GM21619 (cell line): ENCODE results near the gene DOHH.

Experiments
- ATAC-seq: cut with Tn5 transposase; IDR thresholded peaks from one replicate; pipeline ENCODE4 v1.9.1; 2021; ENCODE audit not compliant: unreplicated experiment

The DOHH gene

DNA sequence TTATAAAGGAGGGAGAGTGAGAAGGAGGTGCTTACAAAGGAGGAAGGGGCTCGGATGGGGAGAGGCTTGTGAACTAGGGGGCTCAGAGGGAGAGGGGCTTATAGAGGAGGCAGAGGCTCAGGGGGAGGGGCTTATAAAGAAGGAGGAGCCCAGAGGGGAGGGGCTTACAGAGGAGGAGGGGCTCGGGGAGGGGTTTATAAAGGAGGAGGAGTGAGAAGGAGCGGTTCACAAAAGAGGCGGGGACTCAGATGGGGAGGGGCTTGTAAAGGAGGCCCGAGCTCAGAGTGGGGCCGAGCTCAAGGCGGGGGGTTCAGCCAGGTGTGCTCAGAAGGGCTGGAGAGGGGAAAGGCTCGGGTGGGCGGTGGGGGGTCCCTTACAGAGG lies 20.6 kb downstream of the DOHH start:
- ATAC-seq = no peak

DNA sequence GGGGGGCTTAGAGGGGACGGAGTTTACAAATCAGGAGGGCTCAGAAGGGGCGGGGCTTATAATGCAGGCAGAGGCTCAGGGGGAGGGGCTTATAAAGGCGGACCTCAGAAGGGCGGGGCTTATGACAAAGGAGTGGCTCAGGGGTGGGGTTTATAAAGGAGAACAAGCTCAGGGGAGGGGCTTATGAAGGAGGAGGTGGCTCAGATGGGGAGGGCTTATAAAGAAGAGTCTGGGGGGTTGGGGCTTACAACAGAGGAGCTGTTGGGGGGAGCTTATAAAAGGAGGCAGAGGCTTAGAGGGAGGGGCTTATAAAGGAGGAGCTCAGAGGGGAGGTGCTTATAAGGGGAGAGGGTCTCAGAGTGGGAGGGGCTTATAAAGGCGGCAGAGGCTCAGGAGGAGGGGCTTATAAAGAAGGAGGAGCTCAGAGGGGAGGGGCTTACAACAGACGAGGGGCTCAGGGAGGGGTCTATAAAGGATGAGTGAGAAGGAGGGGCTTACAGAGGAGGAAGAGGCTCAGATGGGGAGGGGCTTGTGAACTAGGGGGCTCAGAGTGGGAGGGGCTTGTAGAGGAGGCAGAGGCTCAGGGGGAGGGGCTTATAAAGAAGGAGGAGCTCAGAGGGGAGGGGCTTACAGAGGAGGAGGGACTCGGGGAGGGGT lies 21.2 kb downstream of the DOHH start:
- no peak for ATAC-seq

DNA sequence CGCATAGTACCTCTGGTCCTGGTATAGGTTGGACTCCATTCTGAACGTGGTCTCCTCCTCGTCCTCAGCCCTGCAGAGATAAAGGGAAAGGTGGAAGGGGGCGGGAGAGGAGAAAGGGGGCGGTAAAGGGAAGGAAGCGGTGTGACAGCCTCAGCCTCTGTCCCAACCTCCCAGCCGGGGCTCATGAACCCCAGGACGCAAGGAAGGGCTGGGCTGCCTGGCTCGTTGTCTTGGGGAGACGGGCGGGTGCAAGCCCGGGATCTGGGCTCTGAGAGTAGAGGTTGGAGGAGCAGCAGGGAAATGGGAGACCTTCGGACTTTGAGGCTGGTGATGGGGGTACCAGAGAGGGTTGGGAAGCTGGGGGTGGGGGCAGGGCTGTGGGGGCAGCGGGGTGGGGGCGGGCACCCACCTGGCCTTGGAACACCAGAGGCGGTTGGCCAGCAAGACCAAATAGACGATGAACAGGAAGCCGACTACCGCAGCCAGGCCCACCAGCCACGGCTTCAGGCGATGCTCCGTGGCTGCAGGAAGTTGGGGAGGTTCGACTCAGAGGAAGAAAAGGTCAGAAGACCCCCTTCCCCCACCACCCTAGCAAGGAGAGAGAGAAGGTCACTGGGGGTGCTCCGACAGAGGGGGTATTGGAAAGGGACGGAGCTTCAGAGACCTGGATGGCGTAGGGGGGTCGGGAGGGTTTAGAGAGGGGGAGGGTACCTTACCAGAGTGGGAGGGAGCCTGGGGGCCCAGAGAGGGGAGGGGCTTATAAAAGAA lies 21.9 kb downstream of the DOHH start:
- ATAC-seq = no peak

DNA sequence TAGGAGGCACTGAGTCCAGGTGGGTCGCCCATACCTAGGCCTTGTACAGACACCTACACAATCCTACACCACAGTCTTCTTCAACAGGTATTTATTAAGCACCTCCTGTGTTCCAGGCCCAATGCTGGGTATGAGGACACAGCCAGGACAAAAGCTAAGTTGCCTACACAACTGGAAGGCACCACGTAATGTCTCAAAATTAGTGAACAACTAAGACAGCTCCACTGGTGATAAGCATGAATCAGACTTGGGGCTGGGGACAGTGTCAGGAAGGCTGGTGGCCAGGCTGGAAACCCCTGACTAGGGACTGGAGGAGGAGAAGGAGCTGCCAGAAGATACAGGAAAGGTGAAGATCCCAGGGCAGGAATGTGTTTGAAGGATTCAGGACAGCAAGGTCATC lies 22.5 kb downstream of the DOHH start:
- ATAC-seq = no peak

DNA sequence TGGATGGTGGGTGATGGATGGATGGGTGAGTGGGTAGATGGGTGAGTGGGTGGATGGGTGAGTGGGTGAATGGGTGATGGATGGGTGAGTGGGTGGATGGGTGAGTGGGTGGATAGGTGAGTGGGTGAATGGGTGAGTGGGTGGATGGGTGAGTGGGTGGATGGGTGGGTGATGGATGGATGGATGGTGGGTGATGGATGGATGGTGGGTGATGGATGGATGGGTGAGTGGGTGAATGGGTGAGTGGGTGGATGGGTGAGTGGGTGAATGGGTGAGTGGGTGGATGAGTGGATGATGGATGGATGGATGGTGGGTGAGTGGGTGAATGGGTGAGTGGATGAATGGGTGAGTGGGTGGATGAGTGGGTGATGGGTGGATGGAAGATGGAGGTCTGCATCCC lies 23.0 kb downstream of the DOHH start:
- ATAC-seq = no peak

DNA sequence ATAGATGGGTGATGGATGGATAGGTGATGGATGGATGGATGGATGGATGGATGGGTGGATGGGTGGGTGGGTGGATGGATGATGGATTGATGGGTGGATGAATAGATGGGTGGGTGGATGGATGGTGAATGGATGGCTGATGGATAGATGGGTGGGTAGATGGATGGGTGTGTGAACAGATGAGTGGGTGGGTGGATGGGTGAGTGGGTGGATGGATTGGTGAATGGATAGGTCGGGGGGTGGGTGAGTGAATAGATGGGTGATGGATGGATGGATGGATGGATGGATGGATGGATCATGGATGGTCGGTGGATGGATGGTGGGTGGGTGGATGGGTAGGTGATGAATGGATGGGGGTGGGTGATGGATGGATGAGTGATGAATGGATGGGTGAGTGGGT lies 23.6 kb downstream of the DOHH start:
- no peak for ATAC-seq

DNA sequence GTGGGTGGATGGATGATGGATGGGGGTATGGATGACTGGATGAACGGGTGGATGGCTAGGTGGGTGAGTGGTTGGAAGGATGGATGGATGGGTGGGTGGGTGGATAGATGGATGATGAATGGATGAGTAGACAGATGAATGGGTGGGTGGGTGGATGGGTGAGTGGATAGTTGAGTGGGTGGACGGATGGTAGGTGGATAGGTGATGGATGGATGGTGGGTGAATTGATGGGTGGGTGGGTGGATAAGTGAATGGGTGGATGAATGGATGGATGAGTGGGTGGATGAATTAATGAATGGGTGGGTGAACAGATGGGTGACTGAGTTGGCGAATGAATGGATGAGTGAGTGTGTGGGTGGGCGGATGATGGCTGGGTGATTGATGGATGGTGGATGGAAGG lies 25.0 kb downstream of the DOHH start:
- ATAC-seq = no peak

DNA sequence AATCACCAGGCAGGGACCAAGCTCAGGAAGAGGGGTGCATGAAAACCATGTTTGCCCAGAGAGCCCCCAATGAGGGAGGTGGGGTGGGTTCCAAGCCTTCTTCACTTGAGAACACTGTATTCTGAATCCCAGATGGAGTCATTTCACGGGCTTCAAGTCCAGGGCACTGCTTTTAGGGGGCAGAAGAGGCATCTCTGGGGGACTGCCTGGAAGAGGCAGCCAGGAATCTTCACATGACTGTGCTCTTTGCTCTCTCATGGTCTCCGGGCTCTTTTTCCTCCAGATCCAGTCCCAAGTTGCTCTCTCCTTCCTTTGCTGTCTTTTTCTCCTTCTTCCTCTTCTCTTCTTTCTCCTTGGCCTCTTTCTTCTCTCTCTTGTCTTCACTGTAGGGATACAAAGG lies 25.9 kb downstream of the DOHH start:
- no peak for ATAC-seq

DNA sequence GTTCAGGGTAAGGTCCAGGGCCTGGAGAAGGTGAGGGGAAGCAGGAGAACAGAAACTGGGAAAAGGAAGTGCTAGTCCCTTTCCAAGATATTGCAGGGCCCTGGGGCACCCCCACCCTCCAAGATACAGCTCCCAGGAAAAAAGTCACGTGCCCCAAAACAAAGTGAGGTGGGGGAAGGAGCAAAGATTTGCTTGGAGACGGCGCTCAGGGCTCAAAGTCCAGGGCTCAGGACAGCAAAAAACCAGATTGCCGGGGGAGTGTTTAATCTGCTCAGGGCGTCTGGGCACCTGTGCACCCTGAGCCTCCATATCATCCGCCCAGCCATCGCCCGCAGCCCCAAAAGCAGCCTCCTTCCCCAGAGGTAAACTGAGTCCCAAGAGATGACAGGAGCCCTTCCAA lies 26.5 kb downstream of the DOHH start:
- ATAC-seq = no peak

DNA sequence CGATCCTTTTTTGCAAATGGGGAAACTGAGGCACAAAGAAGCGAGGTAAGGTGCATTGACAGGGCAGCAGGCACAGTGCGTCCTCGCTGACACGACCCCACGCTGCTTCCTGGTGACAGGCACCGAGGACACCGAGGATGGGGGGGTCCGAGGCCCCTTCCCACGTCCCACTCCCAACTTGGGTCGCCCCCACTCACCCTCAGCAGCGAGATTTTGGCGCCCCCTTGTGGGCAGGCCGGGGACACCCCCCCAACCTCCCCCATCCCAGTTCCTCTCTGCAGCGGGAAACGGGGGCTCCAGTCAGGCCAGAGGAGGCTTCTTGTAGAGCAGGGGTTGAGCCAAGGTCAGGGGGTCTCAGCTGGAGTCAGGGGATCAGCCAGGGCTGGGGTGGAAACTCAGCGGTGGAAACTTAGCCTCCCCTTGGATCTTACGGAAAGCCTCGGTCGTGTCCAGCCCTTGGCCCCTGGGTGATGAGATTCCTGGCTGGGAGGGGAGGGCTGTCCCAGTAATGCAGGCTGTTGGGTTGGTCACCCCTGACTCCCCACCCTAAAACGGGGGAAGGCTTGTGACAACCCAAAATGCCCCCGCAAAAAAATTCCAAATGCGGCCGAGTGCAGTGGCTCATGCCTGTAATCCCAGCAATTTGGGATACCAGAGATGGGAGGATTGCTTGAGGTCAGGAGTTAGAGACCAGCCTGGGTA lies 28.4 kb downstream of the DOHH start:
- ATAC-seq = no peak

DNA sequence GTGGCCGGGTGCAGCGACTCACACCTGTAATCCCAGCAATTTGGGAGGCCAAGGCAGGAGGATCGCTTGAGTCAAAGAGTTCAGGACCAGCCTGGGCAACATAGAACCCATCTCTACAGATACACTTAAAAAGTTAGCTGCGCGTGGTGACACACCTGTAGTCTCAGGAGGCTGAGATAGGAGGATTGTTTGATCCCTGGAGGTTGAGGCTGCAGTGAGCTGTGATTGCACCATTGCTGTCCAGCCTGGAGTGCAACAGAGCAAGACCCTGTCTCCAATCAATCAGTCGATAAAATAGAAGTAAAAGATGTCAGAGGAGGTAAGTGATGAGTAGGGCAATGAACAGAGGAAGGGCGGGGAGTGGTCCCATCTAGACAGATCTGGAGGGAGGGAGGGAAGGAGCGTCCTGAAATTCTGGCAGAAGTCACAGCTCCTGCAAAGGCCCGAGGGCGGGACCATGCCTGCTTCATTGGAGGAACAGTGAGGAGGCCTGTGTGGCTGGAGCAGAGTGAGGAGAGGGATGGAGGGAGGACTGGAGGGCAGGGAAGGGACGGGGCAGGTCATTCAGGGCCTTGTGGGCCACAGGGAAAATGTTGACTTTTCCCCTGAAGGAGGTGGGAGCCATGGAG lies 29.9 kb downstream of the DOHH start:
- no peak for ATAC-seq

DNA sequence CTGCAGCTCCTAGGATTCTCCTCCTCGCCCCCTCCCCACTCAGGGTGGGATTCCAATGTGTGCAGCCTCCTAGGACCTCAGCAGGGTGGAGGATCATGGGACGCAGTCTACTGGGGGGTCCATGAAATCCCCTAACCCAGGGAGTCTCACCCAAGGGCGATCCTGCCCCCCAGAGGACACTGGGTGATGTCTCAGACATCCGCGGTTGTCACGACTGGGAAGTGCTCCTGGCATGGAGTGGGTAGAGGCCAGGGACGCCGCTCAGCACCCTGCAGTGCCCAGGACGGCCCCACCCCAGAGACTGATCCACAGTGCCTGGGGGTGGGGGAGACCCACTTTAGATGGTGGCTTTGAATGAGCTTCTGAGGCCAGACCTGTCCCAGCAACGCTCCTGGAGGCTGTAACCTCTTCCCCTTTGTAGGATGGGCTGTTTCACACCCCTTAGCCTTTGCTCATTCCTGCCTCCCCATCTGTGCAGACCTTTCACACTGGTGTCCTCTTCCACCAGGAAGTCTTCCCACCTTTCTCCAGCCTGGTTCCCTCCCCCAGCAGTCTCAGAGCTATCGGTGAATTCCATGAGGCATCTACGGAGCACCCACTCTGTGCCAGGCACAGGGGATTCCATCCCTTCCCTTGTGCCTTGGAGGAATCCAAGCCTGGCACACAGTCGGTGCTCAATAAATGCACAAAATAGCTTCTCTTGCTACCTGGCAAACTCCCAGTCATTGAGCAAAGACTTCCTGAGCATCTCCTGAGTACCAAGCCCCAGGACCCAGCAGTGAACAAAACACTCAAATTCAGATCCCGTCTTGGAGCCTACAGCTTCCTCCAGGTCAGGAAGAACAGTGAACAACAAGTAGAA lies 30.6 kb downstream of the DOHH start:
- no peak for ATAC-seq

DNA sequence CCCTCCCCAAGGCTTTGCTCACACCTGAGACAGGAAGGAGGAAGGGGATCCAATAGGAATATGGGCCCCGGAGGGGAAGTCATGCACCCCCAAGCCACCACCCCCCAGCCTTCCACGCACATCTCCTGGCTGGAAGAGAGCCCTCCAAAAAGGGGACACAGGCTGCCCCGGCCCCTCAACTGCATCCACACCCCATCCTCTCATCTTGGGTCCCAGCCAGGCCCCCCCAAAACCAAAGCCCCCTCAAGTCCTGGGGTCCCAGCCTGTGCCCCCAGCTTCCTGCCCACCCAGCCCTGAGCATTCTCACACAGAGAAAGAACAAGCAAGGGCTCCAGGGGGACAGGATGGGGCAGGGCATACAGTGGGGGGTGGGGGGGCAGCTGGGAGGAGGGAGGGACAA lies 32.3 kb downstream of the DOHH start:
- no peak for ATAC-seq

DNA sequence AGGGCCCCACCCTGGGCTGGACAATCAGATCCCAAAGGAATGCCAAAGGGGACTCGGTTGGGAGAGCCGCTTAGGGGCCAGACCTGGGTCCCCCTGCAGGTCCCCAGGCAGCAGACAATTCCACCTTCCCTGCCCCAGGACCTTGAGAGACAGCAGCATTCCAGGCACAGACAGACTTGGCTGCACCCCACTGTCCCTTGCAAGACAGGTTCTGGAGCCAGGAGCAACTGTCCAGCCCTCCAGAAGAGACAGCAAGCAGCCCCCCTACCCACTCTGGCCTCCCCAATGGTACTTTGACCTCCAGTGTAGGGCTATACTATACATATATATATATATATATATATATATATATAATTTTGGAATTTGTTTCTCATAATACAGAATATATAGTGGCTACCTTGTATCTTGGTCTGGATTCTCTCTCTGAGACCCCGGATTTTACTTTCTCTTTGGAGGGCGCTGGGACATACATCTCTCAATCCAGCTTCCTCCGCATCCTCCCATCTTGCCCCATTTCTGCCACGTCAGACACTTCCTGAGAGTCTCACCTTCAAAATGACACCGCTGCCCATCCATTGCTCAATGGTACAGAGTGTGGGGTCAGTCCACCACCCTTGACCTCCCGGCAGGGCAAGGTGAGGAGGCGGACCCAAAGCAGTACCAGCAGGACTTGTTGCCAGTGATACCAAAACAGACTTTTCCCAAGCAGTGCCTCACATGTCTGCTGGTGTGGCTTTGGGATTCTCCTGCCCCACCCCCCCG lies 32.9 kb downstream of the DOHH start:
- ATAC-seq = no peak

DNA sequence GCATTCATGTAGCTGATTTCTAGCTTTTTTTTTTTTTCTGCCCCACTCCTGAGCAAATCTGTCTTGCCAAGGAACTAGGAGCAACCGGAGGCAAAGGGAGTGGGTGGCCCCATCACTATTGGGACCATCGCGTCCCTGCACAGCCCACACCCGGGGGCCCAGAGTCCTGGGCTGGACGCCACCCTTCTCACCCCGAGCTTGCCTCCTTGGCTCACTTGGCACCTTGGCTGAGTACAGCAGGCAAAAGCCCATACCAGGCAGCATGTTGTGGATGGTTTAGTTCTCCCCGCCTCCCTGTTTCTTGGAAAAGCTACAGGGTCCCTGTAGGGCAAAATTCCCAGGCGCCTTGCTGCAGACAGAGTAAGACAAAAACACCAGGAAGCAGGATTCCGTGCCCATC lies 33.8 kb downstream of the DOHH start:
- no peak for ATAC-seq

DNA sequence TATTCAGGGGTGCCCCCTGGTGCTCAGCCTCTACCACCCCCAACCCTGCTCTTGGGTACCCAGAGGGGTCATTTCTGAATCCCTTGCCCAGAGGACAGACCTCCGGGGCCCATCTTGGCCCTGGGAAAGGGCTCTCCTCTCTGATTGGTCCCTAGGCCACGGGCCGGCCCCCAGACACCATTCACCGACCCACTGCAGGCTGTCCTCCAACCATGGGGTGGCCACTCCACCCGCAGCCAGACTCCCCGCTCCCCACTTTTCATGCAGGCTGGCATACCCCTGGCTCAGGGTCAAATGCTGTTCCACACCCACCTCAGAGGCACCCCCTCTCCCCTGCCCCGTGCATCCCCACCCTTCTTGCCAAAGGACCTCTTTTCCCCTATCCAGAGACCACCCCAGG lies 34.9 kb downstream of the DOHH start:
- ATAC-seq = no peak

DNA sequence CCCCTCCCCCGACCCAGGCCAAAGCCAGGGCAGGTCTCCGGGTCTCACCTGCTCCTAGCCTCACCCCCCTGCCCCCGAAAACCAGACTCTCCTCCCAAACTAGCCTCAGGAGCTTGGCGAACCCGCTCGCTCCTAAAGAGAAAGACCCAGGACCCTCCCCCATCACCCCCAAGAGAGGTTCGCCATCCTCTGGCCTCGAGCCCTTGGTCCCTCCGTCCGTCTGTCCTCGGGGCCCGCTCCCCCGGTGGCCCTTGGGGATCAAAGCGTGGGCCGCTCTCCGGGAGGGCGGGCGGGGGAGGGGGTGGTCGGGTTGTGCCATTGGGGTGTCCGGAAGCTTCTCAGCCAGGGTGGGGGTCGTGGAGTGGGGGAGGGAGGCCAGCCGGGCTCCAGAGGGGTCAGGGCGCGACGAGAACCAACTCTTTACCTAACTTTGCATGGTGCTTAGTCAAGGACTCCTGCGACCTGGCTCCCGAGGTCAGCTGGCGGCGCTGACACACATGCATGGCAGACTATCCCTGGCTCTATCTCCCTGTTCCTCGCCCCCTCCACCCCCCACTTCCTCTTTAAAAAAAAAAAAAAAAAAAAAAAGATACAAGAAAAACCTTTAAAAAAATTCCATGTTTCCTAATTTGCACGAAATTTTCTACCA lies 35.8 kb downstream of the DOHH start:
- no peak for ATAC-seq

DNA sequence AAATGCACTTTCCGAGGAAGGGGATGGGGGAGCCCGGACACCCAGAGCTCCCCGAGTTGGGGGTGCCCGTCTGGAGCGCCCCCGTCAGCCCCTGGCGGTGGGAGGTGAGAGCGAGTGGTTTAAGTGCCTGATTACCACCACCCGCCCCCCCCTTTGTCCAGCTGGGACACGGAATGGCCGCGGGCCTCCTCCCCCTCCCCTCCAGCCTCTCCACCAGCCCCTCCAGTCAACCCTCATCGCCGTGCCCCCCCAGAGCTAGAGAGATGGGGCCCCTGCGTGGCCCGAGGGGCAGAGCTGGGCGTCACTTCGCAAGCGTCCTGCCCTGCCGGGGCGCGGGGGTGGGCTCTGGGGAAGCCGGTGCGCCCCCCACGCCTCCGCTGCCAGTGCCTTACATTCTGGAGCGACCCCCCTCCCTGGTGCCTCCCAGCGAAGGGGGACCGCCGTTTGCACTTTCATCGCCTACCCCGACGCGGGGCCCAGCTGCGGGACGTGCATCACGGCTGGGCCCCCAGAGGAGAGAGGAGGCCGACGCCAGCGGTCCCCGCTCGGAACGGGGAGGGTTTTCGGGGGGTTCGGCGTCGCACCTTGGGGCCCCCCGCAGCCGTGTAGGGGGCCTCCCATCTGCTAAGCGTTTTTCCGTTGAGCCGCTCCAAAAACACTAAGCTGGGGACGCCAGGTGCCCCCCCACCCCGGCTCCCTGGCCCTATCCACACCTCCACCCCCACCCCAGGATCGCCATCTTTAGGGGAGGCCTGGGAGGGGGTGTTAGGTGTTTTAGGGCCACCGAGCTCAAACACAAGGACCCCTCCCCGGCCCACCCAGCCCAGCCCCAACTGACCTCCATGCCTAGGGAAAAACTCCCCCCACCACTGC lies 36.5 kb downstream of the DOHH start:
- ATAC-seq = no peak
